T-helper 1 cell (primary cell): ENCODE results near the gene SMARCA2.

Experiments used
- DNase-seq, 5 donors: peaks; one replicate each; pipeline ENCODE4 v3.0.0-alpha.2; 2012 to 2020

SMARCA2 gene

DNA sequence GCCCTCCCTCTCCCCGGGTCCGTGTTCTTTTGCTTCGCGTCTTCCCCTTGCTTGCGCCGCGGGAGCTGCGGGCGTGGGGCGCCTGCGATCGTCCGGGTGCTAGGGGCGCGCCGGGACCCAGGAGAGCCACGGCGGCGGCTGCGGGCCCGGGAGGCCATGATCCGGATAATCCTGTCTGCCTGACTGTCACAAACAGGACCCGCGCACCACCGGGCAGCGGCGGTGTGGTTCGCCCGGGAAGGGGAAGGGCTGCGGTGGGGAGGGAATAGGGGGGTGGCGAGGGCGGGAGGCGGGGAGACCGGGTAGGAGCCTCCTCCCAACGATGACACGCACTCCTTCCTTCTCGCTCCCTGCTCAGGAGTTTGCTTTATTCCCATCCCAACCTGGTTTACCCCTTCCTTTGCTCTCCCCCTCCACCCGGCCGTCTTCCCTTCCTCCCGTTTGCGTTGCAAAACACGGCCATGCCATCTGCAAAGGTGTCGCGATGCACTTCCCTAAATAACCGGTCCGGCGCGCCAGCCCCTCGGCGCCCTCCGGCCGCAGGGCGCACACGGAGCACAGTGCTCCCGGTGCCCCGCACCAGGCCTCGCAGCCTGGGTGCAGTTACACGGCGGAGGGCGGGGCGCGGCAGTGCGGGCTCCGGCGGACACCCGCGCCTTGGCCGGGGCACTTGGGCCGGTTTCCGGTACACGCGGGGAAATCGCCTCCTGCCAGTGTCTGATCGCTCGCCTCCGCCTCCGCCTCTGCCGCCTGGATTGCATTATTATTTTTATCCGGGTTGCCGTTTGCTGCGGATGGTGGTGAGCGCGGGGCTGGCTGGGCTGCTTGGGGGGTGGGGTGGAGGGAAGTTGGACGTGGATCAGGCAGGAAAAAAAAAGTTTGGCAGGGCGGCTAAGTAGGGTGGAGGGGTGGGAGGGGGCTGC lies 1.5 kb downstream of the SMARCA2 start:
- DNase-seq: peak; percentile 52 to 67 (median 60)

DNA sequence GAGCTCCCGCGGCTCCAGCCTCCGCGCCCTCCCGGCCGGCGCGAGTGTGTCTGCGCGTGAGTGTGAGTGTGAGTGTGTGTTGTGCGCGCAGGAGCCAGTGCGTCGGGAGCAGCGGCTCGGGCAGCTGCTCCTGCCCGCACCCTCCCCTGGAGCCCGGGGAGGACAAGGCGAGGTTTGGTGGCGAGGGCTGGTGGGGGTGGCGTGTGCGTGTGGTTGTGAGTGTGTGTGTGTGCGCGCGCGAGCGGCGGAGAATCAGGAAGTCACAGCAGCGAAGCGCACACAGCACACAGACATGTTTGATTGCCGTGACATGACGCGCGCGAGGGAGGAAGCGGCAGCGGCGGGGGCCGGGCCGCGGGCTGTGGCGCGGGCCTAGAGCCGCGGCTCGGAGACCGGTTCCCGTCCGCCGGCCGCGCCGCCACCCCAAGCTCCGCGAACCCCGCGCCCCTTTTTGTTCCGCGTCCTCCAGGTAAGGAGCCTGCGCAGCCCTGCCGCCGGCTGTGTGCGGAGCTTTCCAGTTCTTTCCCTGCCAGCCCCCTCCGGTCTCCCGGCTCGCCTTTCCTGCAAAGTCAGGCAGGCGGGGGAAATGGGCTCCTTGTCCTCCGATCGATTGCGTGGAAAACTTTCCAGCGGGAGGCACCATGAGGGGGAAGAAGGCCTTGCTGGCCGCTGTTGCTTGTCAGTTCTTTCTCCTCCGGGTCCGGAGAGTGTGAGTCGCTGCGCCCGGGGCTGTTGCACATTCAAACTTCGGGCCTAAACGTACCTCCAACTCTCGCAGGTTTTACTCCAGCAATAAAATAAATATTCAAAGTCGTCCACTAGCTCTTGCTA lies 2.4 kb downstream of the SMARCA2 start:
- DNase-seq: peak; percentile 66 to 85 (median 77)

DNA sequence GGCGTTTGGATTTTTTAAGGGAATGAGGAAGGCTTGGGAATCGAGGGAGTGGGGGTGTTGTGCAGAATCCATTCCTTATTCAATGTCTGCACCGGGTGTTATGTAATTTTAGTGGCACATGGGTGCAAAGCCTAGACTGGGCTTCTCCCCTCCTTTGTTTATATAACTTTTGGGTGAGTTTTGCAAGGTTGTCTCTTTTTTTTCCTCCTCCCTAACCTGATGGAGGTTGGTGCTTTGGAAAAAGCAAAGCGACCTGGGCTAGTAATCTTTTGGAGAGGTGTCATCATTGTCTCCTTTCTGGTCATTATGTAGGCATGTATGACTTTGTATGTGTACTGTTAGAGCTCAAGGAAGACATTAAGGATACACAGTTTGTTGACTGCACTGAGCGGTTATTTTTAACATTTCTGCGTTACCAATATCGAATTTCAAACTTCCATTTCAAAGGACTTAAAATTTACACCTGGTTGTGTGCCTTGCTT lies 3.1 kb downstream of the SMARCA2 start:
- DNase-seq: peak in 1 of 5 donors; percentile 14

DNA sequence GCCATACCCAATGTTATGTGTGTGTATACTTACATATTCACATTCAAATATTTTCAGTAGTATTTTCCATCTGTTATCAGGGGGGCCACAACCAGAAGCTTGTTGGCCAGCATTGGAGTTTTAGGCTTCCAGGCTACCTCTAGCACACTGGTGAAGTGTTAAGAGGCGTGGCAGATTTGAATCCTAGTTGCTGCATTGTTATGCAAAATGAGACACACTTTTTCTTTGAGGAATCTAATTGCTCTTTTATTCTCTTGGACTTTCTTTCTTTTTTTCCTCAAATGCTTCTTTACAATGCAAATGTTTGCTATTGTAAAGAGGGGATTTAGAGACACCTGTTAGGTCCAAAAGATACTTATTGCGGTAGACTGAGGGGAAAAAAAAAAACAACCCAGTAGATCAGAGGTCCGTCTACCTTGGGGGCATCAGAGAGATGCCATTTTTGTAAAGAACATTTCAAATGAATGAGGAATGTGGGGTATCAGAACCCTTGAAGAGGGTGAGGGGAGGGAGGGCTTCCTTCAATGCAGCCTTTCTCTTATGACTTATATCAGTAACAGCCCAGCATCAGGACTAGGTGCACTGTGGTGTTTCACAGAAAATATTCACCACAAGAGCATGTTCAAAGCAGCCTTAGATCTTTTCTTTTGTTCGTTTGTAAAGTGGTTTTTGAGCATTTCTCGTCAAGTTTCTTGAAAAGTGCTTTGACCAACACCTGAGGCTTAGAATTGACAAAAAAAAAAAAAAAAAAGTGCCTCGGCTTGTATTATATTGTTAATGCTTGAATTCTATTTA lies 3.8 kb downstream of the SMARCA2 start:
- peak in 1 of 5 donors; percentile 71 for DNase-seq

DNA sequence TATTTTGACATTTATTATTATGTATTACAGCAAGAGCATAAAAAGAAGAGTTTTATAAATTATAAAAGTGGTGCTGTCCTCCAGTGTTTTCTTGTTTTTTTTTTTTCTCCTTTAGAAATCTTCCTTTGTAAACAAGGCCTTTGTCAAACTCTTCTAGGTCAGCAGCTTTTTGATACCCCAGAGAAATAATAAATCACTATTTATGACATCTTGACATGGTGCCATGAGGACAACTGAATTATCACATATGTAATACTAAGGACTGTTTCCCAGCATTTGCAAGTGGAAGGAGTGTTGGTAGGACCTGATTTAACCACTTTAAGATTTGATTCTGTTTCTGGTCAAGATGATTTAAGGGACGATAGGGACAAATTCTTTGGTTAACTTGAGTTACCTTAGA lies 4.6 kb downstream of the SMARCA2 start:
- DNase-seq: no peak

DNA sequence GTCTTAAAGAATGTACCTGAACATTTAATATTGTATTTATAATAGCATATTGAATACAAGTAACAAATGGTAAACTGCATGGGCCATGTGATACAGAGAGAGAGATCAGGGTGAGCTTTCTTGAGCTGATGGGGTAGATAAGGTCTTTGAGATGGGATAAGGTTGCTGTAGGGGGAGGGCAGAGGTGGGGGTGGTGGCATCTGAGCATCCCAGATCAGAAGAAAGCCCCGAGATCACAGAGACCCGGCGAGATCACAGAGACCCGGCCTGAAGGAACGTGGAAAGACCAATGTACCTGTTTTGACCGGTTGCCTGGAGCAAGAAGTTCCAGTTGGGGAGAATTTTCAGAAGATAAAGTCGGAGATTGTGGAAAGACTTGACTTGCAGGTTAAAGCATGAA lies 6.6 kb downstream of the SMARCA2 start:
- DNase-seq: no peak

DNA sequence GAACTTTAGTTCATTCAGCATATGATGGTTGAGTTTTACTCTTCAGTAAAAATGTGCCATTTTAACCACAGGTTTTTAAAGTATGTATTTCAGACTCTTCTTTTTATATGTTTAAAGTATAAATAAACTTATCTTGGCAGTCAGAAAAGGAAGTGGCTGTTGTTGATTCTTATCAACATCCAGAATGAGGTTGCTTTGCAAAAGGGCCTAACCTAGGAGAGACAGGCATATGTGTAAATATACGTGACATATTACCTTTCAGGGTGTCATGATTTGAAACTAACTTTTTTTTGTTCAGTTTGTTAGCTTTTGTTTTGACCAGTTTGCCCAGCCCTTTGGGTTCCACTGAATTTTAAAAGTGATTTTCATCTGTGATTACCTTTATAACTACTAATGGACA lies 7.4 kb downstream of the SMARCA2 start:
- peak in 1 of 5 donors; percentile 64 for DNase-seq

DNA sequence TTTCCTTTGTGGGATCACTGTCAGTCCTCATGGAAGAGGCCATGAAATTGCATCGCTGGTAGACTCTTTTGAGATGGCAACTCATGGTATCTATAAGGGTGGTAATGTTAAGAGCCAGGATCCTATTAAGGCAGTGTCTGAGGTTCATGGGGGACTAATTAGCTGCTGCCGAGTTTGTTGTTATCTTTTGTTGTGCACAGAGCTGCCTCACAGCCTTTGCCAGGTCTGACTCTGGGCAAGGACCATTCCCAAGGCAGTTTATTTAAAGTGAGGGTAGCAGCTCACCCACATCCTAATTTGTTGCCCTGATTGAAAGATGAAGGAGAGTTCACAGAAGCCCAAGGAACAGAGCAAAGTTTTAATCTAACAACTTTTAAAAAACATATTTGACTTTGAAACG lies 7.9 kb downstream of the SMARCA2 start:
- no peak for DNase-seq

- DNase-seq: peak in 1 of 5 donors; percentile 36
These were observed 8.4 kb downstream of the SMARCA2 start for GRCh38 chr9:2023532-2023931.

DNA sequence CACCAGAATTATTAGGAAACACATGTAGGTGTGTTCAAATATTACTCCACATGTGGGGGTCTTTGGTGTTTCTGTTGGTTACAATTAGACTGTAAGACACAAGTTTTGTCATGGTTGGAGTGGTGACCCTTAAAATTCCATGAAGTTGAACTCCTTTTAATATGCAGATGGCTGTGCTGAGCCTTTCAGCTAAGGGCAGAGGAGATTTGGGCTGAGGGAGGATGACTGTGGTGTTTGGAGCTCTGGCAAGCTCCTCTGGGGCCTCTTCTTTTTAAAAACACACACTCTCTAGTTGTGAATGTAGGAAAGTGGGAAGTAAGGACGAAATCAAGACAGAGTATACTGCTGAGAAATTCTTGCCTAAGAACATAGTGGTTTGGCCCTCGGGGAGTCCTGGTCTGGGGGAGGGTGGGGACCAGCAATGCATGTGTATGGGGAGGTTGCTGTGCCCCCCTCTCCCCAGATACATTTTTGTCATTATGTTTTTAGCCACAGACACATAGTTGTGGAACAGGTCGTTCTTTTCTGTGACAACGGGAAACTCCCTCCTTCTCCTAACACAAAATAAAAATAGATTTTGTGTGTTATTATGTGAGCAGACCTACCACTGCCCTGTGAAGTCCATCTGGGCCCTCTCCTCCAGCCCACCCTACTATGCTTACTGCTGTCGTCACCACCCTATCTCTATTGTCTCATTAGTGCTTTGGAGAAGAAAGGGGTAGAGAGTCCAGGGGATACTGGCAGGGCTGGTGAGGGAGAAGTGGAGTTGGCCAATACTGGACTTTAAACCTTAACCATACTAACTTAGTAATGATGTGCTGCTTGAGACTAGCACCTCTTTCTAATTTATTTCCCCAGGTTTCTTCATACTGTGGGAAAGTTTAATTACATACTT lies 10.0 kb downstream of the SMARCA2 start:
- no peak for DNase-seq

DNA sequence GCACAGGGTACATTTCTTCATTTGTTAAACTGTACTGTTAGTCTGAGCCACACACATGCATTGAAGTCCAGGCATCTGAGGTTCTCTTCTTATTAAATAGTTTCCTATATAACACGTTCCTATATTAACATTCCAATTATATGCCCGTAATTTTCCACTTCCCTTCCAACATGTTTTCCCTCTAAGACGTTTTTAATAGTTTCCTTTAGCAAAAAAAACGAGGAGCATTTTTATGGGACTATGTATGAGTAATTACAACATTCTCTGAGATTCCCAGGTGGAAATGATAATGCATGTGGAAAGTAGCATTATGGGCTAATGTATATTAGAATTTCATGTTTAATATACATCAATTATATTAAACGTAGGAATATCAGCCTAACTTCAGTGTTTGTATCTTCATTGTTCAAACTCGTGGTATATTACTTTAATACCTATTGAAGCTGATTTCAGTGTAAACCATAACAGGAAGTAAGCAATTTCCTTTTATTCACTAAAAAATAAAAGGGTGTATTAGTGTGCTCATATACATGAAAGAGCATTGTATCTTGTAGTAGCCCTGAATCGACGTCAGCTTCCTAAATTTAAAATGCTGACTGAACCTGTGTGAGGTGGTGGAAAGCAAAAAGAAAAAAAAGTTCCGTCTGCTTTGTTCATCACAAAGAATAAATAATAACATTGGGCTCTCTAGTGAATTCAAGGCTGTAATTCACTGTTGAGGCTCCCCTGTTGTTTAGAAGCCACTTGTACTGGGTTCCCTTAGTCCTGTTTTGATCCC lies 11.3 kb downstream of the SMARCA2 start:
- DNase-seq: peak in 1 of 5 donors; percentile 16

GRCh38 chr9:2027543-2028160 lies 12.5 kb downstream of the SMARCA2 start:
- no peak for DNase-seq

DNA sequence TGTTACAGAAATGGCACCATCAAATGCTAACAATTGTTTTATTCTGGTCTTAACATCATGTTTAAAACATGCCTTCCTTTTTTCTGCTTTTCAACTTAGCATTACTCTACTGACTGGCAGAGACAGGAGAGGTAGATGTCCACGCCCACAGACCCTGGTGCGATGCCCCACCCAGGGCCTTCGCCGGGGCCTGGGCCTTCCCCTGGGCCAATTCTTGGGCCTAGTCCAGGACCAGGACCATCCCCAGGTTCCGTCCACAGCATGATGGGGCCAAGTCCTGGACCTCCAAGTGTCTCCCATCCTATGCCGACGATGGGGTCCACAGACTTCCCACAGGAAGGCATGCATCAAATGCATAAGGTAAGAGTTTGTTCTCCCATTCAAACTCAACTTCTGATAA lies 13.7 kb downstream of the SMARCA2 start:
- DNase-seq: no peak

DNA sequence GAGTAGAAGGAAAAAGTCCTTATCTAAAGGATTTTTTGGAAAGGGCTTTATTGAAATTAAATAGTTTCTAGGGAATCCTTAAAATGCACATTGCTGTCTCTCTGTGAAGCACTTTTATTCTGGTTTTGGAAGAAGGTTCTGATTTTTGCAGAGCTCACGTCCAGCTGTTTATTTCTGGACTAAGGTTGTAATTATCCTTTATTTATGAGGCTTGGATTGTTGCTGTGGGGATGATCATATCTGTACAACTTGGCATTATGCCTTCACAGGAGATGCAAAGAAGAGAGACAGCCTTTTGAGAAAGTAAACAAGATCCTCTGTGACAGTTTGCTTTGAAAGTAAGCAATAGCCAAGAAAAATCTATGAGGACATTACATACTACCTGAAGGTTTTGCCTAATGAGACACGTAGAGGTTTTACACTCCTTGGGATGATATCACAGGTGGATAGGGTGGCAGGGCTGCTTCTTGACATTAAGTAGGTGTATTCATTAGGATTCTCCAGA lies 14.6 kb downstream of the SMARCA2 start:
- DNase-seq: no peak

- no peak for DNase-seq
These were observed 17.1 kb downstream of the SMARCA2 start for GRCh38 chr9:2032234-2032633.

DNA sequence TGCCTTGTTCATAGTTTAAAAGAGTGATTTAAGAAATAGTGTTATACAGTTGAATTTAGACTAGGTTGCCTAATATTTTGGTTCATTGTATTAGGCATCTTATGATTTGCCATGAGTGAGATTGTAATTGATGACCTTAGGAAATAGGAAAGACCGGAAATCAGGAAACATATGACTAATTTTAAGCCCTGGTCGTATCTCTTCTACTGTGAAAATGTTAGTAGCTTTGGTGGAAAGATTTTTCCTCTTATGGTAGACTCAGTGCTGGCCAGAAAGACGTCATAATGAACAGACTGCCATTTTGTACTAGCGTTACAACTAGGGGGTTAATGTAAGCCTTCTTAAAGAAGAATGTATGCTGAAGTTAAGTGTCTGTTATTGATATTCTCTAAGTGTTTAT lies 21.7 kb downstream of the SMARCA2 start:
- no peak for DNase-seq

DNA sequence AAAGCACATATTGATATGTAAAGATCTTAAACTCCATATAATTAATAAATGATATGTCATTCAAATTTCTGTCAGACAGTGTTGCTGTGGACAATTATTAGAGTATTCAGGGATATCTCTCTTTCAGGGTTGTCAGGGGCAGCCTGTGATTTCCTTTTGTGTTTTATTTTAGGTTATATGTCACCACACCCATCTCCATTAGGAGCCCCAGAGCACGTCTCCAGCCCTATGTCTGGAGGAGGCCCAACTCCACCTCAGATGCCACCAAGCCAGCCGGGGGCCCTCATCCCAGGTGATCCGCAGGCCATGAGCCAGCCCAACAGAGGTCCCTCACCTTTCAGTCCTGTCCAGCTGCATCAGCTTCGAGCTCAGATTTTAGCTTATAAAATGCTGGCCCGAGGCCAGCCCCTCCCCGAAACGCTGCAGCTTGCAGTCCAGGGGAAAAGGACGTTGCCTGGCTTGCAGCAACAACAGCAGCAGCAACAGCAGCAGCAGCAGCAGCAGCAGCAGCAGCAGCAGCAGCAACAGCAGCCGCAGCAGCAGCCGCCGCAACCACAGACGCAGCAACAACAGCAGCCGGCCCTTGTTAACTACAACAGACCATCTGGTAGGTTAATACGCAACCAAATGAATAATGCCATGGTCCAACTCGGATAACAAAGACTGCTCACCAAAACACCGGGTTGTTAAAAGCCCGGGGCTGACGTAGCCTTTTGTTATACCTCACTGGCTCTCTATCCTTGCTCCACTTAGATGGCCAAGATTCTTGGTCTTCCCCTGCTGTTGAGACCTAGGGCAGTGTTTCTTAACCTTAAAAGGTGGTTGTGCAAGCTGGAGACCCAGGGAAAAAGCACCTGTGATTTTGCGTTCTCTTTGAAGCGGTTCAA lies 24.4 kb downstream of the SMARCA2 start:
- DNase-seq: no peak

DNA sequence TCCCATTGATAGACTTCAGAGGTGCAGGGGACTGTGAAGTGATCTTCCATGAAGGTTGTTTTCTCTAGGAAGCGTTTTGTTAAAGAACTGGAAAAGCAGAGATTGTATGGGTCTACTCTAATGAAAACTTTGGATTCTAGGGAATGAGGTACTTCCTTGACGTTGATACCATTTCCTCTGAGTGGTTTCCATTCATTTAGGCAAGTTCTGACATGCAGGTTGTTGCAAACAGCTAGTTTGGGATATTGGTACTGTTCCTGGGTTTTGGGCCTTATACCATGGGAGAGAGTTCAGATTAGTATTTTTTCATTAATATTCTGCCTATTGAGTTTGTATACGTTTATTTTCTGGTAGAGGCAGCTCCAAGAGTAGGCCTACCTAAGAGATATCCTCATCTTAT lies 25.7 kb downstream of the SMARCA2 start:
- no peak for DNase-seq

GRCh38 chr9:2041736-2042135 lies 26.6 kb downstream of the SMARCA2 start:
- DNase-seq: no peak
